Endometrial microvascular endothelial cells (primary cell): ENCODE data around the gene TENT4B. TPM values are rescaled to one million over a fixed set of nuclear protein-coding genes. Genes with fewer than 3 reads are reported as not detected.
"Not testable (repeated sequence)": the region's sequence is repeated elsewhere in the genome, so short reads cannot be mapped to it uniquely, and the experiment has no call there.

Experiments
- in situ Hi-C: cut with HindIII; loops from 2 replicates; pipeline ENCODE4 v1.10.0; 2017; ENCODE audit warnings: low sequenced_read_pairs, low pct_unique_long_range_greater_than_20kb; ENCODE audit errors: inconsistent ontology term
- total RNA-seq: library from RNA; depleted of rRNA; stranded (reverse); fragments of >200 nt; gene quantifications from one replicate; pipeline ENCODE4 v1.2.3, GENCODE V29; 2015; ENCODE audit errors: inconsistent ontology term

TENT4B gene
- 10.8 TPM for total RNA-seq

DNA sequence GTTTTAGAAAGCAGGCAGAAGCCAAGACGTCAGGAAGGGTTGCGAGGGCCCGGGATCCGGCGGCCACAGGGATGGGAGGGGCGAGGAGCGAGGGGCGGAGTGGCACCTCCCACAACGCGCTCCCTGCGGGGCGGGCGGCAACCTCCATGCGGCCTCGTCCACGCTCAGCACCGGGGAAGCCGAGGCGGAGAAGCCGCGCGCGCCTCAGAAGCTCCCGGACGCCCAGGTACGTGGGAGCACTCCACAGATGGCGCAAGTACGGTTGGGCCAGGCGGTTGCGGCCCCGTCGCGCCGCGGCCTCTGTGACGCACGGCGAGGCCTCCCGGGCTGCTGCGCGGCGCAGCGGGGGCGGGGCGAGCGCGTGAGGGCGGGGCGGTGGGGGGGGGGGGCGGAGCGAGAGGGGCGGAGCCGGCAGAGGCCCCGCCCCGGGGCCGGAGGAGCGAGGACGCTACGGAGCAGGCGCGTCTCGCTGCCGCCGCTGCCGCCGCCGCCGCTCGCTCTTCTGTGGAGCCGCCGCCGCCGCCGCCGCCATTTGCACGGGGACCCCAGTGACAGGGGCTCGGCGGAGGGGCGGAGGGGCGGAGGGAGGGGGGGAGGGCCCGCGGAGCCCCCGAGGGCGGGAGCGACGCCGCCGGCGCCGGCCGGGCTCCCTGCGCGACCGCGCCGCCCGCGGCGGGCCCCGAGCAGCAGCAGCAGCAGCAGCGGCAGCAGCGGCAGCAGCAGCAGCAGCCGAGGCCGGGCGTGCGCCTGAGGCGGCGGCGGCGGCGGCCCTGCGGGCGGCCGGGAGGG, at the start of gene TENT4B:
Gene TENT4B, plus strand, starts transcription at position 500 of the 789 bp plus-strand sequence. CDS start 316 bp downstream, outside the sequence.
- in situ Hi-C loops, result no loop called here

DNA sequence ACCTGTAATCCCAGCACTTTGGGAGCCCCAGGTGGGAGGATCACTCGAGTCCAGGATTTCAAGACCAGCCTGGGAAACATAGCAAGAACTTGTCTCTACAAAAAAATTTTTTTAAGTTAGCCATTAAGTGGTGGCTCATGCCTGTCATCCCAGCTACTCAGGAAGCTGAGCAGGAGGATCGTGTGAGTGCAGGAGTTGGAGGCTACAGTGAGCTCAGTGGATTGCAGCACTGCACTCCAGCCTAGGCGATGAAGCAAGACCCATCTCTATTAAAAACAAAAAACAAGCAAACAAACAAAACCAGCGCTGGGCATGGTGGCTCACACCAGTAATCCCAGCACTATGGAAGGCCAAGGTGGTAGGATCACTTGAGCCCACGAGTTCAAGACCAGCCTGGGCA, 49.3 kb upstream of the TENT4B start:
- in situ Hi-C loops, result loop anchor here (25.0 kb wide), 1 partner anchor 109 kb away; no protein-coding TSS in a partner anchor

DNA sequence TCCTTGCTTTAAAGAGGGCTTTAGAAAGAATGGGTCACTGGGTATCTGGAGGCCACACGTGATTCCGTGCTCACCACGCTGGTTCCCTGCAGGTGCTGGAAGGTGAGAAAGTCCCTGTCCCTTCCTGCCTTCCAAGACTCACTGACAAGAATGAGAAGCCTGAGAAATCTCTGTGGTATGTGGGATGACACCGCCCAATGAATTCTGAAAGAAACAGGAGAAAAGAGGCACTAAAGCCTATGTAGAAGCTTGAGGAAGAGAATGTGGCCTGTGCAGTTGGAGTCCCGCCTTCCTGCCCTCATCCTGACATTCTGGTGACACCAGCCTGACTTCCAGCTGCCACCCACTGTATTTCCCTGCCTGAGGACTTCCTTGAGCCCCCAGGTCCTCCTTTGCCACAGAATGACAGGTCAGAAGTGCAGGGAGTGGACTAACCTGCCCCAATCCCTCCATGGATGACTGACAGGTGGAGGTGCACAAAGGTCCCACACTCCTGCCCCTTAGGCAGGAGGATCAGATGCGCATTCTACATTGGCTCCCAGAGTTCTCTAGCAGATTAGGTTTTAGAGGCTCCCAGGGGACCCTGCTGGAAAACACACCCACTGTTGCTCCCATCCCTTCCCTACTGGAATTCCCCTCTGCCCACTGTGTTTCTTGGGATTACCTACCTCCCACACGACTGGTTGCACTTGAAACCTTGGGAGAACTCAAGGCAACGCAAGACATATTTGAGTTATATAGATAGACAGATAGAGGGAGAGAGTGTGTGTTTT, 38.6 kb upstream of the TENT4B start:
- in situ Hi-C loops, result loop anchor here (25.0 kb wide), 1 partner anchor 98 kb away; no protein-coding TSS in a partner anchor

DNA sequence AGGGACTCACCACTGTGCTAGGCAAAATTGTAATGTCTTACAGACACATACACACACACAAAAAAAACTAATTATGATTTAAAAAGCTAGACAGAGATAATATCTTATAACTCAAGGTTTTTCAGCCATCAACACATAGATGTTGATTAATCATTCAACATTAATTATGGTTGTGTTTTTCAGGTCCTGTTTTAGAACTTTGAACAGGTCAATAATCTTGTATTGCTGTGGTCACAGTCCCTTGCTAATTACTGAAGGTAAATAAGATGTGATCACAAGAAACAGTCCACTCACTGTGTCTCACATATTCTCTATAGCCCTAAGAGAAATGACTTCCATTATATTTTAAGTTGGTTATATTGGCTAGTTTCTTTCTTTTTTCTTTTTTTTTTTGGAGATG, 32.4 kb upstream of the TENT4B start:
- in situ Hi-C loops, result loop anchor here (25.0 kb wide), 1 partner anchor 92 kb away; no protein-coding TSS in a partner anchor

DNA sequence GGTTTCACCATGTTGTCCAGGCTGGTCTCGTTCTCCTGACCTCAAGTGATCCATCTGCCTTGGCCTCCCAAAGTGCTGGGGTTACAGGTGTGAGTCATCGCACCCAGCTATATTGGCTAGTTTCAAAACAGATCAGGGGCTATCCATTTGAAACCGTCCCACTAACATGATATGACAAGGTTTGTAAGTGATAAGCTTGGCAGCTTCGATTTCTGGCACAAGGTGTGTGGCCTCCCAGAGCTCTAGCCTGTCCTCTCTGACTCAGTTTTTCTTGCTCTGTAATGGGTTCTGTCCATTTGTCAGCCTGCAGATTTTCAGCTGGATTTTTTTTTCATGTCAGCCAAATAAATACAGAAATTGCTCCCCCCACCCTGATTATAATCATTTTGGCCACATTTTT, 31.8 kb upstream of the TENT4B start:
- in situ Hi-C loops, result loop anchor here (25.0 kb wide), 1 partner anchor 91 kb away; no protein-coding TSS in a partner anchor

DNA sequence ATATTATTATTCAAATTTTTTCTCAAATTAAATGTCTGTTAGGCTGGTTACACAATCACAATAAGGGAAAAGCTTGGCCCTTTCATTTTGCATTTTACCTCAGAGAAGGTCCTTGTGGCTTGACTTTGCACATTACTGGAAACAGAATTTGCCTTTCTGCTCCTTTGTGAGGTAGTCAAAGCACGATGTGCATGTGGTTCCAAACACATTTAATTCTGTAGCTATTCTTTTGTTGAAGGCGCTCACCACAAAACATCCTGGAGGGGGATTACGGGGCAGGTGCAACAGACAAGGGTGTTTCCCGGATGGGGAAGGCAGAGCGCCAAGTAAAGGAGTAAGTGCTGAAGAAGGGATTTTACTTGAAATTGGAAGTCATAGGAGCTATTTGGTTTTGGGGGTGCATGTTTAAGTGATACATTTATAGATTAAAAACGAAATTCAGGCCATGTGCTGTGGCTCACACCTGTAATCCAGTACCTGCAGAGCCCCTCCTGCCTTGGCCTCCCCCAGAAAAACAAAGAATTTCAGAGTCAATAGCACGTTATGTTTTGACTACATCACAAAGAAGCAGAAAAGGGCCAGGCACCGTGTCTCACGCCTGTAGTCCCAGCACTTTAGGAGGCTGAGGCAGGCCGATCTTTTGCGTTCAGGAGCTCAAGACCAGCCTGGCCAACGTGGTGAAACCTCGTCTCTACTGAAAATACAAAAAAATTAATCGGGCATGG, 31.2 kb upstream of the TENT4B start:
- in situ Hi-C loops, result loop anchor here (25.0 kb wide), 1 partner anchor 90 kb away; no protein-coding TSS in a partner anchor

DNA sequence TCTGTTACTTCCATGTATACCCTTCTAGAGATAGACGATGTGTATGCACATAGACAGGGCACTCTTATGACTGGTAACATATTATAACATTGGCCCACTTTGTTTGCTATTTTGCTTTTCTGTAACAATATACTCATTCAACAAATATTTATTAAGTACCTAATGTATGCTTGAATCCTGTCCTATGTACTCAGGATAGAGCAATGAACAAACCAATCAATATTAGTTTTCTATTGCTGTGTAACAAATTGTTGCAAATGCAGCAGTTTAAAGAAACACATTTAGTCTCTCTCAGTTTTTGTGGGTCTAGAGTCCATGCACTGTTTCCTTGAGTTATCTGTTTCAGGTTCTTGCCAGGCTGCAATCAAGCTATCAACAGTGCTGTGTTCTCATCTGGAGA, 29.7 kb upstream of the TENT4B start:
- in situ Hi-C loops, result loop anchor here (25.0 kb wide), 1 partner anchor 89 kb away; no protein-coding TSS in a partner anchor

DNA sequence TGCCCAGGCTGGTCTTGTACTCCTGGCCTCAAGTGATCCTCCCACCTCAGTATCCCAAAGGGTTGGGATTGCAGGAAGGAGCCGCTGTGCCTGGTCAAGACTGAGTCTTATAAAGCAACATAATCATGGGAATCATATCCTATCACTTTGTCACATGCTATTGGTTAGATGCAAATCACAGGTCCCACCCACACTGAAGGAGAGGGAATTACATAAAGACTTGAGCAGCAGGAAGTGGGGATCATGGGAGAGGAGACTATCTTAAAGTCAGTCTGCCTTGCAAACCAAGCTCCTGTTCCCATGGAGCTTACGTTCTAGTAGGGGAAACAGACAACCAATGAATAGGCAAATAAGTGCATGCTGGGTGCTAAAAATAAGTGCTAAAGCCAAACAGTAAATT, 28.3 kb upstream of the TENT4B start:
- in situ Hi-C loops, result loop anchor here (25.0 kb wide), 1 partner anchor 88 kb away; no protein-coding TSS in a partner anchor

DNA sequence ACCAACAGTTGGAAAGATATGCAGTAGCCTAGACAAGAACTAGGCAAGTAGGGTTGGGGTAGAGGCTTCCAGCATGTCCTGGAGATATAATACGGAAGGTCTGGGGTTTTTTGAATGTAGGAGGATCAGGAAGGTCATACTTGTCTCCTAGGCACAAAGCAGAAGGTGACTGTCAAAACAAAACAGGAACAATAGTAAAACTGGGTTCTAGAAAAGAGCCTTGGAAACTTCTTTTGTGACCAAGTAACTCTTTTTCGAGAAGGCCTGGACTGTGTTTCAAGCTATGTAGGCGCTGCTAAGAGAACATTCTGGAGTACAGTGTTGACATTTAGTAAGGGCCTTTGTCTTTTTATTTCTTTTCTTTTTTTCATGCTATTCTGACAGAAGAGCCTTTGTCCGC, 26.9 kb upstream of the TENT4B start:
- in situ Hi-C loops, result no loop called here

DNA sequence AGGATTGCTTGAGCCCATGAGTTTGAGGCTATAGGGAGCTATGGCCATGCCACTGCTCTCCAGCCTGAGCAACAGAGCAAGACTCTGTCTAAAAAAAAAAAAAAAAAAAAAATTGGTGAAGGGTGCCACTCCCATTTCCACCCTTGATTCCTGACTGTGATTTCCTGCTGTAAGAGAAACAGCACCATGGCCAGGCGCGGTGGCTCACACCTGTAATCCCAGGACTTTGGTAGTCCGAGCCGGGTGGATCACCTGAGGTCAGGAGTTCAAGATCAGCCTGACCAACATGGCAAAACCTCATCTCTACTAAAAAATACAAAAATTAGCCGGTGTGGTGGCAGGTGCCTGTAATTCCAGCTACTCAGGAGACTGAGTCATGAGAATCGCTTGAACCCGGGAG, 20.5 kb upstream of the TENT4B start:
- in situ Hi-C loops, result not testable (repeated sequence)

DNA sequence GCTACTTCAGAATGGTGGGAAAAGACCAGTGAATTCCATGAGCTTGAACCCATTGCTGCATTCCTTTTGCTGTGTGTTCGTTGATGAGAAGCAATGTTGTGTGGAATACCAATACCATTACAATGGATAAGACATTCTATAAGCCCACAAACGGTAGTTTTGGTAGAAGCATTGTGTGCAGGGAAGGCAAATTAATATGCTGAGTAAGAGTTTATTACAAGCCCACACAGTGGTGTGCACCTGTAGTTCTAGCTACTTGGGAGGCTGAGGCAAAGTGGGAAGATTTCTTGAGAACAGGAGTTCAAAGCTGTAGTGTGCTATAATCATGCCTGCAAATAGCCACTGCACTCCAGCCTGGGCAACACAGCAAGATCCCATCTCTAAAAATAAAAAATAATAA, 19.9 kb upstream of the TENT4B start:
- in situ Hi-C loops, result no loop called here

DNA sequence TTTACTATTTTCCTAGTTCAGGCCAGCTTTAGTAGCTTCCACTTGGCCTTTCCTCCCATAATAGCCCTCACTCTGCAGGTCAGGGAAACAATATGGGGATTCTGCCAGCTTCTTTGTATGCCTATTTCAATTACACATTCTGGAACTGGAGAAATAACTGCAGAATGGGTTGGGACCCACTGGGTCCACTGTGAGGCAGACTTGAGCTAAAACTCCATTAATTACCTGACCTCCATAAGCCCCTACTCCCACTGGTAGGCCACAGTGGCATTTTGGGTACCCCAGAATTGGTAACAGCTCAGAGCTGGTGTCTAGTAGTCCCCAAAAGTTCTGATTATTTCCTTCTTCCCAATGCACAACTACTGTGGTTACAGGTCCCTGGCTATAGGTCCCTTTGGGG, 16.7 kb upstream of the TENT4B start:
- in situ Hi-C loops, result no loop called here

DNA sequence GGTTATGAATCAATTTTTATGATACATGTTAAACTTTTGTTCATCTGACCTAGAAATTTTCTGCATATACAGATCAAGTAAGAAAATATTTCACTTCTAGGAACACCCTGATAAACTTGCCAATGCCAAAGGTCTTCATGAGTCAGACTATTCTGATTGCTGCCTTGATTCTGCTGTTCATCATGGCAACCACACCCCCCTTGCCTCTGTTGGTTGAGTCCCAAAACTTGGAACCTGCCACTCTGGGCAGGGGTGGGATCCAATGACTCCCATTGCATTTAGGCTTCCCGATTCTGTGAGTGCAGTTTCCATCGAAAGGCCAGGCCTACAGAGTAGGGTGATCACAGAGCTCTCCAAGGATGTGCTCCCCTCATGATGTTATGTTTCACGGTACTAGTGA, 15.8 kb upstream of the TENT4B start:
- in situ Hi-C loops, result no loop called here

DNA sequence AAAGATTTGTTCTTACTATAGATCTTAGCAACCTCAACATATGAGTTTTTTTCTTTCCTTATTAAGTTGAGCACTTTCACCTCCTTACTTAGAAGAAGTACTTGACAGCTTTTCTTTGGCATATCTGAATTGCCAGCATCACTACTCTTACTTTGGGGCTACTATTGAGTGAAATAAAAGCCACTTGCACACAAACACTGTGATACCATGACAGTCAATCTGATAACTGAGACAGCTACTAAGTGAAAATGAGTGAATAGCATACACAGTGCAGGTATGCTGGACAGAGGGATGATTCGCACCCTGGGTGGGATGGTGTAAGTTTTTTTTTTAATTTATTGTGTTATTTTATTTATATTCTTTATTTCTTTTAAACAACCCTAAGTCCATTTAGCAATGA, 13.5 kb upstream of the TENT4B start:
- in situ Hi-C loops, result no loop called here

DNA sequence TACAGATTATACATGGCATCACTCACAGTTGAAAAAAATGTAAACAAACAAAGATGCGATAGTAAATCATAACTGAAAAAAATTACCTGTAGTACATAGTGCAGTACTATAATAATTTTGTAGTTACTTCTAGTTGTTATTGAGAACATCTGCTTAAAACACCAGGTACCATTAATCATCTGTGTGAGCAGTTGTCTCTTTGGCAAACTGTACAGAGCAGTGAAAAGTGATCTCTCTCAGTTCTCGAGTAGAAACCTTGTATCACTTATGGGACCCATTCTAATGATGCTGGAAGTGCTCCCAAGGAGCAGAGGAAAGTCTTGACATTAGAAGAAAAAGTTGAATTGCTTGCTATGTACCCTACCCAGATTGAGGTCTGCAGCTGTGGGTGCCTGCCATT, 8.9 kb upstream of the TENT4B start:
- in situ Hi-C loops, result no loop called here

DNA sequence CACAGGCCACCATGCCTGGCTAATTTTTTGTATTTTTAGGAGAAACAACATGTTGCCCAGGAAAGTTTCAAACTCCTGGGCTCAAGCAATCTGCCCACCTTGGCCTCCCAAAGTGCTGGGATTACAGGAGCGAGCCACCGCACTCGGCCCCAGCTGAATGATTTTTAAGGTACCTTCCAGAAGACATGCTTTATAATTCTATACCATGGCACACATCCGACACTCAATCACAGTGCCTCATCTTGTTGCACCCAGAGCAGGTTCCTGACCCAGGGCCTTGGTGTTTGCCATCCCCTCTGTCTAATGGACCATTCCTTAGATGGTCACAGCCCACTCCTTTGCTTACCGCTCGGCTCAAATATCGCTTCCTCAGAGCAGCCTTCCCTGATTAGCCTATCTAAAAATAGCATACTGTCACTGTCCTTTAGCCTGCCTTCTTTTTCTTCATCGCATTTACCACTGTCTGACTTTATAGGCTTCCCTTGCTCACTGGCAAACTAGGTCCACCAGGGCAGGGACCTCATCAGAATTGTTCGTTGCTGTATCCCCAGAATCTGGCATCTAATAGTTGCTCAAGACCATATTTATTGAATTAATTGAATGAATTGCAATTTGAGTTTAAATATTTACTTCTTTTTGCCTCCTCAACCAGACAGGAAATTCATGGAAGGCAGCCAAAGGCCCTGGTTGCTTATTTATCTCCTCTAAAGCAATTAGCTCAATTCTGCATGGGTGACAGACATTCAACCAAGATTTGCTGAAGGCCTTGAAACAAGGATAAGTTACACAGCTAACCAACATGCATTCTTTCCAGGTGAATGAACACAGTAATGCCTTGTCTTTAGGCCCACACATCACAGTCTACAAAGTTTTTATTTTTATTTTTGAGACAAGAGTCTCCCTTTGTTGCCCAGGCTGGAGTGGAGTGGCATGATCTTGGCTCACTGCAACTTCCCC, 6.3 kb upstream of the TENT4B start:
- in situ Hi-C loops, result no loop called here

DNA sequence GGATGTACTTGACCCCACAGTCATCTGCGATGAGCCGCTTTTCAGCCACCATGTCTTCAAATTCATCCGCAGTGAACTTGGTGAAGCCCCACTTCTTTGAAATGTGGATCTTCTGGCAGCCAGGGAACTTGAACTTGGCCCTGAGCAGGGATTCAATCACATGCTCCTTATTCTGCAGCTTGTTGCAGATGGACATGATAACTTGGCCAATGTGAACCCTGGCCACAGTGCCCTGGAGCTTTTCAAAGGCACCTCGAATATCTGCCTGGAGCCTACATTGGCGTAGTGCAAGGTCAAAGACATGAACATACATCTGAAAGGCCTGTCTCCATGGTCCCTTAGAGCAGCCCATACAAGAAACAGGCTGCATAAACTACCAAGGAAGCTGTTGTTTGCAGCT, 1.8 kb upstream of the TENT4B start:
- in situ Hi-C loops, result no loop called here

DNA sequence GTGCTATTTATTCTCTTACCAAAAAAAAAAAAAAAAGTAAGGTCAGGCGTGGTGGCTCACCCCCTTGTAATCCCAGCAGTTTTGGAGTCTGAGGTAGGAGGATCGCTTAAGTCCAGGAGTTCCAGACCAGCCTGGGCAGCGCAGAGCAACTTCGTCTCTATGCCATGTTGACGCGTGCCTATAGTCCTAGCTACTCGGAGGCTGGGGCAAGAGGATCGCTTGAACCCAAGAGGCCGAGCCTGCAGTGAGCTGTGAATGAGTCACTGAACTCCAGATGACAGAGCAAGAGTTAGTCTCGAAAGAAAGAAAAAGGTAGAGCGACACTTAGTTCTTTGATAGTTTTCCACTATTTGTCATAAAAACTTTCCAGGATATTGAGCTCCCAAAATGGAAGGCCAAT, 1.4 kb upstream of the TENT4B start:
- in situ Hi-C loops, result no loop called here
